ENCODE results near the gene UFC1.

The UFC1 gene

DNA sequence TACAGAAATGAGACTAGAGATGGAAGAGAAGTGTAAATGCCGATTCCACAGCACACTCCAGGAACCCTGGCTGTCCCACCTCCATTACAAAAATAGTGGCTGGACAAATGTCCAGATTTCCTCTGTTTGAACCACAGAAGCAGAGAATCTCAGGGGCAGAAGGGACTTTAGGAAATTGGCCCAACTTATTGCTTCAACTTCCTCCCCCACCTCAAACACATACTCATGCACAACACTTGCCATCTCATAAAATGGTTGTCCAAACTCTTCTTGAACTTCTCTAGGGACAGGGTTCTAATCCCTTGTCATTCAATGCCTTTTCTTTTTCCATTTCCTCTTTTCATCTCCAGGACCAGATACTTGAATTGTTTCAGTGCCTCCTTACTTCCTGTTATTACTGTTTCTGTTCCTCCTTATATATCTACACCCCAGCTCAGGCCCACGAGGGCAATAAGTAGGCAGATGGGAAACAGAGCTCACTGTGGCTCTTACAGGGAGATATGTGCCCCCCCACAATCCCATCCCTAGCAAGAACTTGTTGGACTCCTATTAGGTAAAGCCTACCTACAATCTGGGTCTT is 32.0 kb downstream of the UFC1 start:
- in situ Hi-C loops (cut with HindIII; ENCODE audit: low pct_ligation_motif_present, low sequenced_read_pairs), result no loop called here

GRCh38 chr1:161187311-161187710 is 33.5 kb downstream of the UFC1 start:
- no peak for DNase-seq
- in situ Hi-C loops (cut with HindIII; ENCODE audit: low pct_ligation_motif_present, low sequenced_read_pairs), result no loop called here

More for the DNA sequence above, 32.0 kb downstream of the UFC1 start:
- Histone ChIP-seq H3K27me3 (replicated peaks) (no peaks in the 10 kb centered on the region), H3K27ac (no peak overlapping the region), H3K36me3 (replicated peaks) (no peaks in the 10 kb centered on the region), H3K4me3 (ENCODE audit: low read depth, low read length) (no peak overlapping the region)
- no peak for DNase-seq
- TF ChIP-seq, protein P1, sequence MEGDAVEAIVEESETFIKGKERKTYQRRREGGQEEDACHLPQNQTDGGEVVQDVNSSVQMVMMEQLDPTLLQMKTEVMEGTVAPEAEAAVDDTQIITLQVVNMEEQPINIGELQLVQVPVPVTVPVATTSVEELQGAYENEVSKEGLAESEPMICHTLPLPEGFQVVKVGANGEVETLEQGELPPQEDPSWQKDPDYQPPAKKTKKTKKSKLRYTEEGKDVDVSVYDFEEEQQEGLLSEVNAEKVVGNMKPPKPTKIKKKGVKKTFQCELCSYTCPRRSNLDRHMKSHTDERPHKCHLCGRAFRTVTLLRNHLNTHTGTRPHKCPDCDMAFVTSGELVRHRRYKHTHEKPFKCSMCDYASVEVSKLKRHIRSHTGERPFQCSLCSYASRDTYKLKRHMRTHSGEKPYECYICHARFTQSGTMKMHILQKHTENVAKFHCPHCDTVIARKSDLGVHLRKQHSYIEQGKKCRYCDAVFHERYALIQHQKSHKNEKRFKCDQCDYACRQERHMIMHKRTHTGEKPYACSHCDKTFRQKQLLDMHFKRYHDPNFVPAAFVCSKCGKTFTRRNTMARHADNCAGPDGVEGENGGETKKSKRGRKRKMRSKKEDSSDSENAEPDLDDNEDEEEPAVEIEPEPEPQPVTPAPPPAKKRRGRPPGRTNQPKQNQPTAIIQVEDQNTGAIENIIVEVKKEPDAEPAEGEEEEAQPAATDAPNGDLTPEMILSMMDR (IDR thresholded peaks at IDR 0.05; ENCODE audit: low read depth, low read length, missing control alignments), result no peak

DNA sequence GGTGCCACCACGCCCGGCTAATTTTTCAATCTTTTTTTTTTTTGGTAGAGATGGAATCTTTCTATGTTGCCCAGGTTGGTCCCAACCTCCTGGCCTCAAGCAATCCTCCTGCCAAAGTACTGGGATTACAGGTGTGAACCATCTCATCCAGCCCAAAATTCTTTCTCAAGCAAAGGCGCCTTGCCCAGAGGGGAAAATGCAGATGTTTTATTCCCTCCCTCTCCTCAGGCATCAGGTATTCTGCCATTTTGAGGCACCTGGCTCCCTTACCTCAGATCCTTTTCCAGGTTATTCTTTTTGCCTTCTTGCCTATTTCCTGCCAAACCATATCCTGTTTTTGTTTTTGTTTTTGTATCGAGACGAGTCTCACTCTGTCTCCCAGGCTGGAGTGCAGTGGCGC is 34.6 kb downstream of the UFC1 start:
- no peak for DNase-seq
- TF ChIP-seq, protein P1 (IDR thresholded peaks at IDR 0.05; ENCODE audit: low read depth, low read length, missing control alignments), result no peak
- no peak overlapping the region for H3K4me3 ChIP-seq (ENCODE audit: low read depth, low read length)
- in situ Hi-C loops (cut with HindIII; ENCODE audit: low pct_ligation_motif_present, low sequenced_read_pairs), result no loop called here
- H3K36me3 ChIP-seq (replicated peaks), result no peaks in the 10 kb centered on the region
- H3K27ac ChIP-seq, result no peak overlapping the region
- H3K27me3 ChIP-seq (replicated peaks), result no peaks in the 10 kb centered on the region

More at GRCh38 chr1:161187311-161187710, 33.5 kb downstream of the UFC1 start:
- TF ChIP-seq, protein P1 (IDR thresholded peaks at IDR 0.05; ENCODE audit: low read depth, low read length, missing control alignments), result no peak
- Histone ChIP-seq H3K27ac (no peak overlapping the region), H3K27me3 (replicated peaks) (no peaks in the 10 kb centered on the region), H3K36me3 (replicated peaks) (no peaks in the 10 kb centered on the region), H3K4me3 (ENCODE audit: low read depth, low read length) (no peak overlapping the region)

DNA sequence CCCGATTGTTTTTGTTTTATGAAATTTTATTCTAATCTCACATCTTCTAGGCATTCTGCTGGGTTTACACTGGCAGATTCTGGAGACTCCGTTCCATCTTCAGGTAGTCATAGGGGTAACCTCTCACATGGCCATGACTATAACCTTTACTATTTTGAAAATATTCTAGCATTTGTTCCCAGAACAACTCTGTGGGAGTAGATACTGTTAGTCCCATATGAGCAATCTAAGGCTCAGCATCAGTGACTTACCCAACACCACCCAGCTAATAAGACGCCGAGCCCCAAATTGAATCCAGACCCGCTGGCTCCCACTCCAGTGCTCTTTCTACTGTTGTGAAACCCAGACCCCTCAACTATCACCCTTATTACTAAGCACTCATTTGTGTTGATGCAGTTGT is 35.3 kb downstream of the UFC1 start:
- H3K27ac ChIP-seq, result no peak overlapping the region
- no peak for DNase-seq
- TF ChIP-seq, protein P1 (IDR thresholded peaks at IDR 0.05; ENCODE audit: low read depth, low read length, missing control alignments), result no peak
- in situ Hi-C loops (cut with HindIII; ENCODE audit: low pct_ligation_motif_present, low sequenced_read_pairs), result no loop called here
- H3K36me3 ChIP-seq (replicated peaks), result no peaks in the 10 kb centered on the region
- H3K4me3 ChIP-seq (ENCODE audit: low read depth, low read length), result no peak overlapping the region
- H3K27me3 ChIP-seq (replicated peaks), result no peaks in the 10 kb centered on the region

DNA sequence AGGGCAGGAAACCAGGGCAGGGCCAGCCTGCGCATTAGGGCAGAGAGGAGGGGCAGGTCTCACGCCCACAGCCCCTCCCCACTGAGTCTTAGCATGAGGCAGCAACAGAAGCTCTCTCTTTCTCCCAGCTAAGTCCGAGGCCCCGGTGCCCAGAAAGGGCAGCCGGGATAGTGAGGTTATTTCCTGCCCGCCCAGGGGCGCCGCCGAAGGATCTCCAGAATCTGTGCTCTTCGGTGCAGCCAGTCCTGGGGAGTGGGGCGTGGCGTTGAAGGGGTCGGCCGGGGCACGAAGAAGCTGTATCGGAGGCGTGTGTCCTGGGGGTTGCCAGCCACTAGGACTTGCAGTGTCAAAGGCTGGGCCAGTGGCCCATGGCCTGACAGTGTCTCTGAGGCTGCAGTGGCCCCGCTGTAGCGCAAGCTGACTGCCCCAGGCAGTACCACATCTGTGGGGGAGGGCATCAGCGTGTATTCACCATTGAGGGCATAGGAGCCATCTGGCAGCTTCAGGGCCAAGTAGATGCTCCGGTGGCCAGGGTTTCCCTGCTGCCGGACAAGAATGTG is 37.3 kb downstream of the UFC1 start:
- TF ChIP-seq, protein P1 (IDR thresholded peaks at IDR 0.05; ENCODE audit: low read depth, low read length, missing control alignments), result no peak
- H3K36me3 ChIP-seq (replicated peaks), result no peaks in the 10 kb centered on the region
- H3K27me3 ChIP-seq (replicated peaks), result no peaks in the 10 kb centered on the region
- no peak overlapping the region for H3K4me3 ChIP-seq (ENCODE audit: low read depth, low read length)
- no peak for DNase-seq
- H3K27ac ChIP-seq, result no peak overlapping the region
- in situ Hi-C loops (cut with HindIII; ENCODE audit: low pct_ligation_motif_present, low sequenced_read_pairs), result no loop called here

DNA sequence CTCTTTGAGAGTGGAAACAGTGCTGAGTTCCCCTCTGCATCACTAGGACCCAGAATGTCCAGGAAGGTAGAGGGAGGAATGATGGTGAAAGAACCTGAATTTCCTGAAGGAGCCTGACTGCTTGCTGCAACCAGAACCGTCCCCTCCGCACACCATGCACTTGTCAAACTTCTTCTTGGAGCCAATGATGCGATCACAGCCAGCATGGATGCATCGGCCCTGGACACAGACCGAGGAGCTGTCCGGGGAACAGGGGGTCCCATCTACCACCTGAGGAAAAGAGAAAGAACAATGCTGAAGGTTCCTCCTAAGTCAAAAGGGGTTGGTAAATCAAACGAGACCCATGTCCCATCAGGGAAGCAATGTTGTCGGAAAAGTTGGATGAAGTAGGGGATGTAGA is 38.2 kb downstream of the UFC1 start:
- Histone ChIP-seq H3K4me3 (ENCODE audit: low read depth, low read length) (no peak overlapping the region), H3K27ac (no peak overlapping the region), H3K27me3 (replicated peaks) (no peaks in the 10 kb centered on the region), H3K36me3 (replicated peaks) (no peaks in the 10 kb centered on the region)
- in situ Hi-C loops (cut with HindIII; ENCODE audit: low pct_ligation_motif_present, low sequenced_read_pairs), result no loop called here
- DNase-seq, result no peak
- TF ChIP-seq, protein P1 (IDR thresholded peaks at IDR 0.05; ENCODE audit: low read depth, low read length, missing control alignments), result no peak

Measured in brain microvascular endothelial cell (primary cell).